HepG2 (cell line): ENCODE measurements around the gene FGF14. TPM values are rescaled to one million over a fixed set of nuclear protein-coding genes. Genes with fewer than 3 reads are reported as not detected.
A peak's percentile ranks its signal among the peaks of the same experiment; 100 is the strongest.

Experiments used
- ATAC-seq: fragments of 200-7000 bp; cut with Tn5 transposase; 3 replicates; pipeline ENCODE4 v1.9.1; 2020; ENCODE audit warnings: mild to moderate bottlenecking, moderate library complexity
- BruUV-seq: library from RNA; stranded (reverse); fragments of 400-500 nt; replicated peaks from 2 replicates; lab custom pipeline; 2021; lab: Mats Ljungman, UMichigan
- CTCF ChIA-PET: fragments of 300-600 bp; formaldehyde crosslinking; extraction: SDS; loops from one replicate; lab custom pipeline; 2021; ENCODE audit warnings: low total read pairs, inconsistent platforms, low intra/inter-chr PET ratio; lab: Yijun Ruan, JAX
- POLR2A ChIA-PET: fragments of 350-600 bp; sonication (Branson Sonifier 250); formaldehyde crosslinking; loops from one replicate; lab custom pipeline; 2020; ENCODE audit warnings: antibody characterized with exemption, inconsistent platforms; lab: Yijun Ruan, JAX
- DNase-seq: peaks from one replicate; pipeline ENCODE4 v3.0.0-alpha.2; 2015; ENCODE audit warnings: low spot score
- FAIRE-seq: peaks from 3 replicates; lab custom pipeline; 2011; peaks lifted over from hg19 to GRCh38; lab: Jason Lieb, UNC
- H2AFZ ChIP-seq: one replicate; pipeline ENCODE4 v1.6.1; 2011; ENCODE audit warnings: low read length, inconsistent platforms
- H3K27ac ChIP-seq: fragments of 300-600 bp; 3 replicates; pipeline ENCODE4 v1.8.0; 2011; ENCODE audit warnings: mixed run types, mild to moderate bottlenecking, mixed read lengths, low read length, inconsistent platforms; ENCODE audit not compliant: insufficient read depth; ENCODE audit errors: extremely low read length
- H3K27me3 ChIP-seq, 2 experiments: fragments of 200-600 bp in 1 of 2; 2 replicates in 1 of 2; 3 replicates in 1 of 2; pipeline versions ENCODE4 v1.6.0 to v1.8.0; 2011; ENCODE audit warnings: low read length in 2 of 2, mild to moderate bottlenecking in 2 of 2, moderate library complexity in 2 of 2, inconsistent platforms in 1 of 2; ENCODE audit not compliant: insufficient read depth in 2 of 2, control insufficient read depth in 1 of 2
- H3K36me3 ChIP-seq, 2 experiments: fragments of 200-600 bp in 1 of 2; replicated peaks in 1 of 2; 2 replicates in 1 of 2; 3 replicates in 1 of 2; pipeline versions ENCODE4 v1.5.1 to v1.8.0; 2011; ENCODE audit warnings: low read length in 2 of 2, inconsistent platforms in 1 of 2; ENCODE audit not compliant: insufficient read depth in 2 of 2, control insufficient read depth in 1 of 2
- H3K4me1 ChIP-seq: 2 replicates; pipeline ENCODE4 v1.5.1; 2012; ENCODE audit warnings: low read length, inconsistent platforms; ENCODE audit not compliant: insufficient read depth
- H3K4me2 ChIP-seq: 2 replicates; pipeline ENCODE4 v1.6.0; 2011; ENCODE audit warnings: low read depth, low read length, inconsistent platforms
- H3K4me3 ChIP-seq, 3 experiments: fragments of 200-600 bp in 1 of 3; sonication (generic), shearing (Covaris generic) in 1 of 3; replicated peaks in 1 of 3; 2 replicates each; pipeline ENCODE4 v1.5.1; 2011 to 2016; ENCODE audit warnings: low read length in 3 of 3, inconsistent platforms in 2 of 3, low read depth in 2 of 3, mild to moderate bottlenecking in 2 of 3, control low read depth in 1 of 3, mixed read lengths in 1 of 3; ENCODE audit not compliant: insufficient read depth in 1 of 3
- H3K79me2 ChIP-seq: one replicate; pipeline ENCODE4 v1.6.1; 2011; ENCODE audit warnings: low read length, inconsistent platforms; ENCODE audit not compliant: insufficient read depth
- H3K9ac ChIP-seq: 2 replicates; pipeline ENCODE4 v1.6.0; 2011; ENCODE audit warnings: mild to moderate bottlenecking, low read depth, low read length, inconsistent platforms; ENCODE audit not compliant: insufficient read depth
- H3K9me3 ChIP-seq: 2 replicates; pipeline ENCODE4 v1.5.1; 2012; ENCODE audit warnings: mild to moderate bottlenecking, low read length
- H4K20me1 ChIP-seq: 2 replicates; pipeline ENCODE4 v1.6.0; 2011; ENCODE audit warnings: inconsistent platforms, mild to moderate bottlenecking, low read length, moderate library complexity; ENCODE audit not compliant: insufficient read depth
- BCL6 ChIP-seq: IDR thresholded peaks from 2 replicates; pipeline ENCODE4 v1.6.1; 2016; ENCODE audit warnings: missing genetic modification reagents, missing compliant biosample characterization
- CEBPB ChIP-seq: IDR thresholded peaks from 2 replicates; pipeline ENCODE4 v1.6.1; 2011; ENCODE audit warnings: low read depth, low read length, improper control_type of control experiment, borderline replicate concordance
- NCOA2 ChIP-seq: sonication (generic); formaldehyde crosslinking; IDR thresholded peaks from 2 replicates; pipeline ENCODE4 v1.8.0; 2022; ENCODE audit warnings: inconsistent platforms
- NCOA5 ChIP-seq: sonication (generic); formaldehyde crosslinking; IDR thresholded peaks from 2 replicates; pipeline ENCODE4 v1.4.0; 2020; ENCODE audit warnings: missing genetic modification reagents
- STAT6 ChIP-seq: sonication (generic); formaldehyde crosslinking; IDR thresholded peaks from 2 replicates; pipeline ENCODE4 v1.4.0; 2020; ENCODE audit warnings: missing genetic modification reagents, mild to moderate bottlenecking, borderline replicate concordance
- TRIM24 ChIP-seq: sonication (generic); formaldehyde crosslinking; IDR thresholded peaks from 2 replicates; pipeline ENCODE4 v1.8.0; 2022; ENCODE audit warnings: mild to moderate bottlenecking, missing genetic modification reagents
- UBTF ChIP-seq: sonication (generic); formaldehyde crosslinking; IDR thresholded peaks from 2 replicates; pipeline ENCODE4 v1.4.0; 2020; ENCODE audit warnings: mild to moderate bottlenecking, missing genetic modification reagents
- ZNF101 ChIP-seq: sonication (generic); formaldehyde crosslinking; IDR thresholded peaks from 2 replicates; pipeline ENCODE4 v1.4.0; 2020; ENCODE audit warnings: mild to moderate bottlenecking, low read depth, missing genetic modification reagents, borderline replicate concordance
- ZNF17 ChIP-seq: sonication (generic); formaldehyde crosslinking; IDR thresholded peaks from 2 replicates; pipeline ENCODE4 v1.5.0; 2020; ENCODE audit warnings: mild to moderate bottlenecking, missing genetic modification reagents
- ZNF530 ChIP-seq: sonication (generic); formaldehyde crosslinking; IDR thresholded peaks from 2 replicates; pipeline ENCODE4 v1.5.0; 2020; ENCODE audit warnings: low read depth, mild to moderate bottlenecking, missing genetic modification reagents
- ZNF558 ChIP-seq: sonication (generic); formaldehyde crosslinking; IDR thresholded peaks from 2 replicates; pipeline ENCODE4 v1.9.0; 2022; ENCODE audit warnings: mild to moderate bottlenecking, missing genetic modification reagents, borderline replicate concordance
- ZNF776 ChIP-seq: sonication (generic); formaldehyde crosslinking; IDR thresholded peaks from 2 replicates; pipeline ENCODE4 v1.4.0; 2020; ENCODE audit warnings: mild to moderate bottlenecking, missing genetic modification reagents
- WGBS: methylation state at CpG from one replicate; pipeline ENCODE4 v1.1.6; 2017; ENCODE audit warnings: low lambda C conversion rate; 5-methylcytosine and 5-hydroxymethylcytosine counted together
- in situ Hi-C: cut with HindIII; loops from 2 replicates; pipeline ENCODE4 v1.10.0; 2017; ENCODE audit warnings: low pct_unique_long_range_greater_than_20kb; ENCODE audit not compliant: extremely low pct_ligation_motif_present
- intact Hi-C: fragments of 100-400 bp; cut with micrococcal nuclease; formaldehyde crosslinking; loops from one replicate; pipeline ENCODE4 v1.10.0; 2022; ENCODE audit not compliant: unreplicated experiment
- polyA plus RNA-seq, 8 experiments: library from polyadenylated mRNA; depleted of rRNA in 3 of 8; stranded (reverse) in 7 of 8; unstranded in 1 of 8; fragments of >200 nt; fragmentation: Illumina TruSeq in 4 of 8; extraction: Trizol in 4 of 8; gene quantifications; 2 replicates each; pipeline versions ENCODE4 v1.2.1 to v1.2.3, GENCODE V29; 2011 to 2016; ENCODE audit warnings: low read depth in 4 of 8, missing spikeins in 1 of 8, mixed read lengths in 1 of 8; ENCODE audit not compliant: insufficient read depth in 1 of 8
- total RNA-seq, 5 experiments: library from RNA; depleted of rRNA; stranded (reverse); fragments of >200 nt; fragmentation: Illumina TruSeq; extraction: Trizol; gene quantifications; 2 replicates each; pipeline ENCODE4 v1.2.3, GENCODE V29; 2016; ENCODE audit warnings: low read depth in 1 of 5

FGF14 gene
- total and polyA plus RNA-seq, 2 of the 13 experiments (the other 11 are each of a cell fraction or from before 2014, with no cell fraction given) = not detected

- H4K20me1 ChIP-seq = no peaks in the 10 kb centered on the region
- DNase-seq = no peak
- 50% methylated on average over 4 of the region's 4 CpGs for WGBS
- H3K4me2 ChIP-seq = no peak overlapping the region
- H3K36me3 ChIP-seq = no peaks in the 10 kb centered on the region
- H3K4me3 ChIP-seq = no peak overlapping the region
- no peaks in the 10 kb centered on the region for H3K9me3 ChIP-seq
- no peak overlapping the region for H2AFZ ChIP-seq
- ATAC-seq = no peak
- no peaks in the 10 kb centered on the region for H3K79me2 ChIP-seq
- FAIRE-seq = no peak
- H3K27me3 ChIP-seq = no peaks in the 10 kb centered on the region
- intact Hi-C loops = no loop called here
- H3K27ac ChIP-seq = no peak overlapping the region
- in situ Hi-C loops = no loop called here
- BruUV-seq = no TSS peak
- POLR2A ChIA-PET = no interaction called here
- H3K9ac ChIP-seq = no peak overlapping the region
- no peak for TF ChIP-seq NCOA2 (CRISPR knock-in tag)
- peak; percentile 66; the same call in 1 of the 2 replicates for TF ChIP-seq CEBPB
- no peak for TF ChIP-seq TRIM24
- no peak for TF ChIP-seq UBTF (CRISPR knock-in tag)
- H3K4me1 ChIP-seq = no peaks in the 10 kb centered on the region
- CTCF ChIA-PET = no interaction called here
Observed at GRCh38 chr13:101695870-101696516, 705.9 kb downstream of the FGF14 start.

- 31% methylated on average over 3 of the region's 3 CpGs for WGBS
- BruUV-seq = no TSS peak
- TF ChIP-seq ZNF530 (CRISPR knock-in tag) (no peak), ZNF17 (CRISPR knock-in tag) (no peak), NCOA5 (CRISPR knock-in tag) (no peak), BCL6 (CRISPR knock-in tag) (no peak), ZNF776 (CRISPR knock-in tag) (no peak), STAT6 (CRISPR knock-in tag) (no peak), ZNF101 (CRISPR knock-in tag) (no peak), ZNF558 (CRISPR knock-in tag) (no peak)
Observed at GRCh38 chr13:101691341-101691860, 710.4 kb downstream of the FGF14 start.

More at GRCh38 chr13:101691341-101691860, 710.4 kb downstream of the FGF14 start:
- Histone ChIP-seq H3K4me3 (no peak overlapping the region), H3K79me2 (no peaks in the 10 kb centered on the region), H3K36me3 (no peaks in the 10 kb centered on the region), H2AFZ (no peak overlapping the region), H3K4me2 (no peak overlapping the region), H4K20me1 (no peaks in the 10 kb centered on the region), H3K27ac (no peak overlapping the region), H3K4me1 (no peaks in the 10 kb centered on the region), H3K9ac (no peak overlapping the region), H3K9me3 (no peaks in the 10 kb centered on the region), H3K27me3 (no peaks in the 10 kb centered on the region)
- no peak for DNase-seq
- in situ Hi-C loops = no loop called here
- intact Hi-C loops = no loop called here
- POLR2A ChIA-PET = no interaction called here
- ATAC-seq = no peak
- no peak for FAIRE-seq
- CTCF ChIA-PET = no interaction called here
